Measurements from ENCODE around the gene GINS2.

Gene GINS2

DNA sequence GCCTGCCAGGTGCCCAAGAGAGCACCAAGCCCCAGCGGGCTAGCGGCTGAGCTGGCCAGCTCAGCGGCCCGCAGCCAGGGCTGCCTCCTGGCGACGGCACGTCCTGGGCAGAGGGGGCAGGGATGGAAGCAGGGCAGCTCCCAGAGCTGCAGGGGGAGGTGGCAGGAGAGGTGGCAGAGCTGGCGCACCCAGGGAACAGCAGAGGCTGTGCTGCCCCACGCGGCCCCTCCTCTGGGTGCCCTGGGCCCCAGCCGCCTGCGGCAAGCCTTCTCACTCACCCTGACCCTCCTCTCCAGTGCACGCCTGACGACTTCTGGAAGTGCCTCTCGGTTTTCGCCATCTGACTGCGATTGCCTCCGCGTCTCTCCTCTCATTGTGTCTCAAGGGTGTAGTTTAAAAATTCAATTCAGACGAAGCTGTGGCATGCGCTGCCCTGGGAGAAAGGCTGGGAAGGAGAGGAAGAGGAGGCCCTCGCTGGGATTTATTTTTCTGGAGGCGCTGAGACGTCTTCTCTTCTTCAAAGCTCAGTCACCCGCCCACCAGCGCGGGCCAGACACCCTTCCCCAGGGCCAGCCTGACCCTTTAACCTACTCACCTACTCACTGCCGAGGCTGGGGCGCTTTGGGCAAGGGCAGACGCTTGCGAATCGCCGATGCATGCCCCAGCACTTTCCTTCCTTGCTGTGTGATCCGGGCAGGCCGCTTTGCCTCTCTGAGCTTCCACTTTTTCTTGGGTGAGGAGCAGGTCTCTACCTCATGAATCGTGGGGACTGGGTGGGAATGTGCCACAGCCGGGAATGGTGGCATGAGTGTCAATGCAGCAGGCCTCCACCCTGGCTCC, 50.7 kb downstream of the GINS2 start:
- DNase-seq: no peak

DNA sequence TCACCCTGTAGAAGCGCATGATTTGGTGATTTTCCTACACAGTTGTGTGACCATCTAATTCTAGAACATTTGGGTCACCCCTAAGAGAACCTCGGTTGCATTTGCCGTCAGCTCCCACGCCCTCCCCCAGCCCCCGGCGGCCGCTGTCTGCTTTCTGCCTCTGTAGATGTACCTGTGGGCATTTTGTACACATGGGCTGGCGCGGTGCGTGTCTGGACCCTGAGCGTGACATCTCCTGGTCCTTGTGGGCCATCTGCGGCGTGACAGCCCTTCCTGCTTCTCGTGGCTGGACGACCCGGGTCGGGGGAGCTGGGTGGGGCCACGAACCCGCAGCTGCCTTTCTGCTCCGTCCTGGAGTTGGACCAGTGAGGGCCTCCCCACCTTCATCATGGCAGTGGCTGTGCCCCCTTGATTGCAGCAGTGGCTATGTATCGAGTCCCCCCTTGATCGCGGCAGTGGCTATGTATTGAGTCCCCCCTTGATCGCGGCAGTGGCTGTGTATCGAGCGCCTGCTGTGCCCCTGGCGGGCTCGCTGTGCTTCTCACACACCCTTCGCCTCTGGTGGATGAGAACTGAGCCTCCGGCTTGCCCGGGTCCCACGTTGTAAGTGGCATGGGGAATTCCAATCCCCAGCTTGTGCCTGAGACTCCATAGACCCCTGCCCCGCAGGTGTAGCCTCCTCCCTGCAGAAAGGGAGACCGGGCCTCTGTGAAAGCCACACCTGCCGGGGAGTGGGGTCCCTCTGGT, 51.5 kb downstream of the GINS2 start:
- DNase-seq: no peak

DNA sequence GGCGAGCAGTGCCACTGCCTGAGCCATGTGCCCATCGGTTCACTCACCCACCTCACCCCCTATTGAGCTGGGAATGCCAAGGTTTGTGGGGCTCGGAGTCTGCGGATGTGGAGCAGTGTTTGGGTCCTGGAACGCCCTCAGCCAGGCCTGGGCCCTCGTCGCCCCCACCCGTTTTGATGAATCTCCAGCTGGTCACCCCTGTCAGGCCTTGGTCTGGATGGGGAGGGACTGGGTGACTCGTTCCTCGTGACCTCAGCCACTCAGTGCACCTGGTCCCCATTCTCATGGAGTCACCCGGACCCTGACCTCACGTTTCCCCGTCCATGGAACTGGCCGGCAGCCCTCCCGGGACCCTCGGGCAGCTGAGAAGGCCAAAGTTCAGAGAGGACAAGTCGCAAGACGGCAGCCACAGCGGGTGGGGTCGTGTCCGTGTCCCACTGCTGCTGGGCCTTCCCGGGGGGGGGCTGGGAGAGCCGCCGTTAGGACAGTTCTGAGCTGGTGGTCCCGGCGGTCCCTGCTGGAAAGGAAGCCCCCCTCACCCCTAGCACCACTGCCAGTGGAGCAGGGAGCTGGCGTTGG, 52.4 kb downstream of the GINS2 start:
- no peak for DNase-seq

DNA sequence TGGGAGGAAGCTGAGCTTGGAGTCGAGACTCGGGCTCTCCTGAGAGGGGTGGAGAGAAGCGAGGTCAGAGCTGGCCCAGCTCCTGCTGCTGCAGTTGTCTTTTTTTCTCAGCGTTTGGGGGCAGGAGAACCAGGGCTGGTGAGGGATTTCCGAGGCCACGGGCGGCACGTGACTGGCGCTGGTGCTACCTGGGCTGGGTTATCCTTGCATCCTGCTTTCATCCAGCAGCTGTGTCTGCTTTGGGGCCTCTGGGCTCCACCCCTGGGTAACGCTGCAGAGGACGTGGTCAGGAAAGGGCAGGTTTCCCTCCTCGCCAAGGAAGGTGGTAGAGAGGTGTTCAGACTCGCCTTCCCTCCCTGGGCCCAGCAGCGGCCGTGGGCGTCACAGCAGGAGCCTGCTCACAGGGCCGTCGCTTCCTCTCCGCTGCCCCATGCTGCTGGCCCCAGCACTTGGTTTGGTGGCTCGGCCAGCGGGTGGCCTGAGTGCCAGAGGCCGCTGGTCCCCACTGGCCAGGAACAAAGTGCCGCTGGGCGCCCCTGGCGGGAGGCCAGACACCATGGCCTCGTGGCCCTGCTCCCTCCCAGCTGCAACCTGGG, 53.1 kb downstream of the GINS2 start:
- no peak for DNase-seq

DNA sequence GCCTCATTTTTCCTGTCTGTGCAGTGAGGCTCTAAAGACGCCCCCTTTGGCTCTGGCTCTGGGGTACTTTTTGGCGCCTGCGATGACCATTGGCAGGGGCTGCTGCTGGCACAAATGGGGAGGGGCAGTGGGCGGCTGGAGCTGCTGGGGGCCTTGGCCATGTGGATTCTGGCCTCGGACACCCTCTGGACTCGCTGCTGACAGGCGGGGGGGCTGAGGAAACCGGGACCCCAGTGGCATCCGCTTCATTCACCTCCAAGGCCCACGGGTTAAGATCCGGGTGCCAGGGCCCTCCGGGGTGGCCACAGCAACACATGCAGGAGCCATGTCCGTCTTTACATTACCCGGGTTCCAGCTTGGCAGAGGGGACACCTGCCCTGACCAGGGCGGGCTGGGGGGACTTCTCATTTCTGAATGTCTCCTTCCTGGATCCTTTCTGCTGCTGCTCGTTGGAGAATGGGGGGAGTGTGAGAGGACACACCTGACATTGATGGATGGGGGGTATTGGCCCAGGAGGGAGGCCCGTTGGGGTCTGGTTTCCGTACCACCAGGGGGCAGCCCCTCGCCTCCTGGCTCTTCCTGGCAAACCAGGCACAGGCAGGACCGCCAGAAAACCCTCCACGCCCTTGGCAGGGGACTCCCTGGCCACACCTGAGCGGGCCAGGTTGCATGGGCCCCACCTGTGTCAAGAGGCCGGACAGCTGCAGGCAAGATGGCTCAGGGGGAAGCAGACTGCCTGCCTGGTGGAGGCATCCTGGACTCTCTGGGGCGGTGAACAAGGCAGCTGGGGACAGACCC, 53.8 kb downstream of the GINS2 start:
- DNase-seq: peak; percentile 51

DNA sequence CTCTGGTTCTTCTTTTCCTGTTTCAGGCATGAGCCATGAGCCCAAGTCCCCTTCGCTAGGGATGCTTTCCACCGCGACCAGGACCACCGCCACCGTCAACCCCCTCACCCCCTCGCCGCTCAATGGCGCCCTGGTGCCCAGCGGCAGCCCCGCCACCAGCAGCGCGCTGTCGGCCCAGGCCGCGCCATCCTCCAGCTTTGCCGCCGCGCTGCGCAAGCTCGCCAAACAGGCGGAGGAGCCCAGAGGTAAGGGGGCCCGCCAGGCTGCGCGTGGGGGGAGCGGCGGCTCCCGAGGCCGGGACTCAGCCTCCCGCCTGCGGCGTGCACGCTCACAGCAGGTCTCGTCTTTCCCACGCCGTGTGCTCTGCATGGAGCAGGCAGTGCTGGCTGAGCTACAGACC, 54.9 kb downstream of the GINS2 start:
- DNase-seq: no peak

DNA sequence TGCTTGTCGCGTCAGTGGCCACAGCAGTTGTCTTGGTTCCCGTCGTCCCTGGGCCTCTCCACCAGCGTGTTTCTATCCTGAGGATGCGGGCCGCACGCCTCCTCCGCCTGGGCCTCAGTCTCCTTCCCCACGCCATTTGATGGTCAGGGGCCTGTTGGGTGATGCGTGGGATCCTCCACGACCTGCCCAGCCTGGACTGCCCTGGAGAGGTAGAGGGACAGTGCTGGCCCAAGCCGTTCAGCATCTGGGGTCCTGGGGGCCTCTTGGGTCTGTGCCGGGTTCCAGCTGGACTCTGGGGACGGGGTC, 55.4 kb downstream of the GINS2 start:
- DNase-seq: no peak

DNA sequence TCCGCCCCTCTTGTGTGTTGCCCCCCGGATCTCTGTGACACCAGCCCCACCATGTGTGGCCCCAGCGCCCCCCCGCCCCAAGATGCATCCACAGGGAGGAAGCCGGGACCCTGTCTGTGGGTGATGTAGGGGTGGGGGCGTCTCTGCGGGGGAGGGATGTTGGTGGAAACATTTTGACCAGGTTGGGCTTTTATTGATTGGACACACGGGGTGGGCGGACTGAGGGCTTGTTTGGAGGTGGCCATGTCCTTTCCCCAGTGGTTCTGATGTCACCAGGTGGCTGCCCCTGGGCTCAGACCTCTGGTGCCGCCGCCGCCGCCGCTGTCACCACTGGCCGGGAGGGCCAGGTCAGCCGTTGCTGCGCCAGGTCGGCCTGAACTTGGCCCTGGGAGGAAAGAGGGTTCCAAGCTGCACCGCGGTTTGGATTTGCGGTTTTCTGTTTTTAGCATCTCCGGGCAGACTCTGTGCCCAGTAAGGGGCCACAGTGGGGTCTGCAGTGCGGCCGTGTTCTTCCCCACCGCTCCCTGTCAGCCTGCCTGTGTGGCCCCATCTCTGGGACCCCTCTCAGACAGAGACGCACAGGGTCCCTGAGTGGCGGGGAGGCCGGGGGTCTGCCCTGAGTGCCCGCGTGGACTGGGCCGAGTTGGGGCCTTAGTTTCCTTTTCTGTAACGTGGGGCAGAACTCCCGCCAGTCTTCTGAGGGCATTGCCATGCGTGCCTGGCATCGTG, 55.9 kb downstream of the GINS2 start:
- no peak for DNase-seq

DNA sequence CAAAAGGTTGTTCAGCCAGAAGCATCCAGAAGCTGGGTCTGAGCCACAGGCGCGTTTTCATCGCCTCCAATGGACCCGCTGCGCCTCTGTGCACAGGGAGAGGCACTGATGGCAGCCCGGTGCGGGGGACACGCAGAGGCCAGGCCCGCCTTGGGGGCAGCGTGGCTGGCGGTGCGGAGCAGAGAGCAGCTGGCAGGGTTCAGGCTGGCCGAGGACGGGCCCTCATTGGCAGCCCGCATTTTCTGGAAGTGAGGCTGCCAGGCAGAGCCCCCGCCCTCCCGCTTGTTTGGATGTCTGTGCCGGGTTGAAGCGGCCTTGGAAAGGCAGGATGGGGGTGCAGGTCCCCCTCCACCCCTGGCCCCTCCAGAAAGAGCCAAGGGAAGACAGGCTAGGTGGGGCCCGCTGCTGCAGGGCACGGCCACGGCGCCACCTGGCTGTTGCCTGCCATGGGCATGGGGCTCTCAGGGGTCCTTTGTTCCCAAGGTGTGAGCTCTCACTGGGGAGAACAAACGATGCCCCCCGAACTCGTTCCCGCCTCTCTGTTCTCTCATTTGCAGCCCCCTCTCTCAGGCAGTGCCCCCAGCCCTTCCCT, 56.9 kb downstream of the GINS2 start:
- DNase-seq: no peak

DNA sequence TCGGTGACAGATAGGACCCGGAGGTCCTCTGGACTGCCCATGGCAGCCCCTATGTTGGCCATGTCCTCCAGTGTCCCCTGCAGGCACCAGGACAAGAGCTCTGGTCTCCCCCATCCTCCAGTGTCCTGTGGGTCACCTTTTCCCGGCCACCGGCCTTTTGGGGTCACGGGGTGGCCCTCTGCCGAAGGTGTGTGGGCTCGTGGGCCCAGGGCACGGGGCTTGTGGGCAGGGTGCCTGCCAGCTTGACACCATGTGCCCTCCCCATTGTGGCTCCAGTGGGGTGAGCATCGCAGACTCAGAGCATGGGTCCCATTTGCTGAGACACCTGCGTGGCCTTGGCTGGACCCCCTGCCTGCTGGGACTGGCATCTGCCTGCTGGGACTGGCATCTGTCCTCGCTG, 57.5 kb downstream of the GINS2 start:
- DNase-seq: no peak

DNA sequence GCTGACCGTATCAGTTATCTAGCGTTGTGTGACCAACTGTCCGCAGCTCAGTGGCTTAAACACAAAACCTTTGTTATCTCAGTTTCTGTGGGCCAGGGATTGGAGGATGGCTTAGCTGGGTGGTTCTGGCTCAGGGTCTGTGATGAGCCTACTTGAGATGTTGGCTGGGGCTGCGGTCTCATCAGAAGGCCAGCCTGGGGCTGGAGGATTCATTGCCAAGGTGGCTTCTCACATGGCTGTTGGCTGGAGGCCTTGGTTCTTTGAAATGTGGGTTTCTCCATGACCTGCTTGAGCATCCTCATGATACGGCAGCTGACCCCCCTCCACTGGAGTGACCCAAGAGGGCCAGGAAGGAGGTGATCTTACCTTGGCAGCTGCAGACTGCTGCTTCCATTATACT, 58.9 kb downstream of the GINS2 start:
- DNase-seq: no peak

DNA sequence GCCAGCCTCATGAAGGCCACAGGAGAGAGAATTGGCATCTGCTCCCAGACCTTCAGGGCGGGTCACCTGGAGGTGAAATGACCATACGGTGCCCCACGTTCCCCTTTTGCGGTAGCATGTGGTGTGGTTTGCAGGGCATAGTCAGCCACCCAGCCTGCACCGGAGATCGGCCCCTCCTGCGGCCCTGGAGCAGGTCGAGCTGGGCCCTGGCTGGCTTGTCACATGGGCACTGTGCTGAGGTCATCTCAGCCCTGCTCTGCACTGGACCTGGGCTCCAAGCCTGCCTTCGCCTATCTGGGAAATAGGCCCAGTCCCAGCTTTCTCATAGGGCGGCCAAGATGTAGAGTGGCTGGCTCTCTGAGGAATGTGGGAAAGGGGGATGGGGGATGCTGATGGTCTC, 59.4 kb downstream of the GINS2 start:
- no peak for DNase-seq

DNA sequence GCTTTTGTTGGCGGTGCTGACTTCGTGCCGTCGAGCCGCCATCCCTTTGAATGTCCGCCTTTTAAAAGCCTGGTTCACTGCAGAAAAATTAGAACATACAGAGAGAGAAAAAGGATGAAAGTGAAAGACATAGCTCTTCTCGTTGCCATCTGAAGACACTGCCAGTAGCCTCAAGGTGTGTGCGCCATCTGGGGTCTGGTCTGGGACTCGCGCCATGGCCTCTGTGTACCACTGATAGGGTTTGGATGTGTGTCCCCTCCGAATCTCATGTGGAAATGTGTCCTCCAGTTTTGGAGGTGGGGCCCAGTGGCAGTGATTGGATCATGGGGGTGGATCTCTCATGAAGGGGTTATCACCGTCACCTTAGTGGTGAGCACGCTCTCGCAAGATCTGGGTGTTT, 60.1 kb downstream of the GINS2 start:
- no peak for DNase-seq

DNA sequence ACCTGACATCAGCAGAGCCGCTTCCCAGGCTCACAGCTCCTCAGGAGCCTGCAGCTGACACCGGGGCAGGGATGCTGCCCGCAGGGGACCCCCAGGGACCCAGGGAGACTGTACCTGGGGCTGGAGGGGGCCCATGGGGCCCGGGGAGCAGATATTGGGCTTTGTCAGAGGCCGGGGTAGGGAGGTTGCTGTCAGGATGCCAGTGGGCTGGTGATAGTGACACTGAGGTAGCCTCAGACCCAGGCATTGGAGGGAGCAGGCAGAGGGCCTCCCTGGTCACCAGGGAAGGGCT, 60.5 kb downstream of the GINS2 start:
- no peak for DNase-seq

DNA sequence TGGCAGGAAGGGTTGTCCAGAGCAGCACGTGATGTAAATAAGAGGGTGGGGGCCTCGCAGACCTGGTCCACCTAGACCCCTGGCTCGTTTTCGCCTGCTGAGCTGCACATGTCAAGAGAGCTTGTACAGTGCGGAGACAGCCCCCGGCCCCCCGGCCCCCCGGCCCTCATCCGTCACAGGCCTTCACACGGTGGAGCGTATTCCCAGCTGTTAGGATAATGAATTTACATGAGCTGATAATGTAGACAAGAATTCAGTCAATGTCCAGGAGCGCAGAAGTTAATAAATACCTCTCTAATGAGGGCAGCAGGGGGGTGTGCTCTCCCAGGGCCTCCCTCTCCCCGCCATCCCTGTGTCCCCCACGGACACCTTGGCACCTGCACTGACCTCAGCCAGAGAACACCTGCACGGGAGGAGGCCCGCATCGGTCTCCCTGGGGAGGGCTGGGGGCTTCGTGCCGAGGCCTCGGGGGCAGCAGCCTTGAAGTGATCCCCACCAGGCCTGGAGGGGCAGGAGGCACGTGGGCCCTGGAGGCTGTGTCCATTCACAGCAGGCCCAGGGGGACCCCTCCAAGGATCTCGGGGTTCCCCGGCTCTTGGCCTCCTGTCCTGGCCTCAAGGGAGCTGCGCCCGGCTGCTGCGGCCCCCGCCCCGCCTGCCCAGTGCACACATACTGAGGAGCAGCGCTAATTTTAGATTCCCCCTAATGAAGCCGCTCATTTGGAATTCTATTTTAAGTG, 61.1 kb downstream of the GINS2 start:
- DNase-seq: no peak

DNA sequence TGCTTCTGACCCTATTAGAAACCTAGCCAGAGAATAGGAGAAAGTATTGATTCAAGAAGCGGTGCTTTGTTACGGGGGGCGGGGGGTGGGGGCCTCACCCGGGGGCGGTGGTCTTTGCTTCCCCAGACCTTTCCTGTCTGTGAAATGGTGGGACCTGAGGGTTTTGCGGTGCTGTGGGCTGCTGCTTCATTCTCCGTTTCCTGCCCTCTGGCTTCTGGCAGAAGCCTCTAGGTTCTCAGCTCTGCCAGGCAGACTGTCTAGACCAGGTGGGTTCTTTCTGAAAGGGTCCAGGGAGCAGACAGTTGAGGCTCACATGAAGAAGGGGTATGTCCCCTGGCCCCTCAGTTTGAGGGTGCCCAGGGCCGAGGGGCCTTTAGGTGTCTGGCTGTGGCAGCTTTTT, 61.7 kb downstream of the GINS2 start:
- no peak for DNase-seq
